Esophagus muscularis mucosa (tissue), 4 donors: ENCODE data around the gene MRPL28. TPM values are rescaled to one million over a fixed set of nuclear protein-coding genes. Genes with fewer than 3 reads are reported as not detected.
A peak's percentile ranks its signal among the peaks of the same experiment; 100 is the strongest.
"Not testable (repeated sequence)": the region's sequence is repeated elsewhere in the genome, so short reads cannot be mapped to it uniquely, and the experiment has no call there.

Source experiments
- DNase-seq: peaks from one replicate; pipeline ENCODE4 v3.0.0-alpha.2; 2017; ENCODE audit errors: extremely low spot score
- H3K27ac ChIP-seq, 4 donors: fragments of 200-600 bp; sonication (generic); replicated peaks in 1 of 4; 1 replicate in 3 of 4; 2 replicates in 1 of 4; pipeline ENCODE4 v1.5.1; 2016 to 2019; ENCODE audit warnings: mild to moderate bottlenecking in 1 of 4
- H3K27me3 ChIP-seq, 4 donors: fragments of 200-600 bp; sonication (generic); one replicate each; pipeline versions ENCODE4 v1.5.1 to v1.6.0; 2016 to 2019
- H3K36me3 ChIP-seq, 4 donors: fragments of 200-600 bp; sonication (generic); one replicate each; pipeline ENCODE4 v1.5.1; 2016 to 2019
- H3K4me1 ChIP-seq, 4 donors: fragments of 200-600 bp; sonication (generic); one replicate each; pipeline ENCODE4 v1.5.1; 2016 to 2019
- H3K4me3 ChIP-seq, 4 donors: fragments of 200-600 bp; sonication (generic); 1 replicate in 2 of 4; 2 replicates in 2 of 4; pipeline ENCODE4 v1.5.1; 2016 to 2019; ENCODE audit warnings: mild to moderate bottlenecking in 4 of 4, moderate library complexity in 1 of 4
- H3K9me3 ChIP-seq, 4 donors: fragments of 200-600 bp; sonication (generic); 1 replicate in 3 of 4; 2 replicates in 1 of 4; pipeline ENCODE4 v1.5.1; 2016 to 2019
- CTCF ChIP-seq, 3 experiments: fragments of 200-600 bp in 2 of 3; fragments of 450-650 bp in 1 of 3; sonication (generic) in 2 of 3; IDR thresholded peaks; one replicate each; pipeline ENCODE4 v1.5.1; 2017 to 2019; ENCODE audit warnings: antibody characterized with exemption in 3 of 3, mild to moderate bottlenecking in 2 of 3, moderate library complexity in 1 of 3
- EP300 ChIP-seq: sonication (generic); formaldehyde crosslinking; IDR thresholded peaks from one replicate; pipeline ENCODE4 v1.6.1; 2017; ENCODE audit warnings: antibody characterized with exemption
- POLR2A ChIP-seq: fragments of 450-650 bp; IDR thresholded peaks from one replicate; pipeline ENCODE4 v1.6.1; 2017; ENCODE audit warnings: antibody characterized with exemption, moderate library complexity, mild to moderate bottlenecking, low read depth
- POLR2AphosphoS5 ChIP-seq, 2 donors: sonication (generic); formaldehyde crosslinking; IDR thresholded peaks; one replicate each; pipeline ENCODE4 v1.6.1; 2017; ENCODE audit warnings: antibody characterized with exemption in 2 of 2
- WGBS: methylation state at CpG from one replicate; pipeline ENCODE4 v1.1.5; 2018; 5-methylcytosine and 5-hydroxymethylcytosine counted together
- intact Hi-C: fragments of 100-400 bp; cut with DNase I; formaldehyde crosslinking; loops from one replicate; pipeline ENCODE4 v1.15.1; 2023
- total RNA-seq, 4 donors: library from RNA; depleted of rRNA; stranded (reverse); fragments of >200 nt; gene quantifications; one replicate each; pipeline versions ENCODE4 v1.1.0 to v1.2.1, GENCODE V29; 2016

The MRPL28 gene
- total RNA-seq, 4 donors from 2014 or later, result 53.6 to 93.8 (median 69.5) TPM

- DNase-seq, H3K27me3 ChIP-seq, intact Hi-C loops, H3K36me3 ChIP-seq, H3K9me3 ChIP-seq: not testable (repeated sequence)
- 46% methylated on average over 20 of the region's 20 CpGs for WGBS
- peak overlapping the region; percentile 27 to 76 (median 61) for H3K27ac ChIP-seq
- H3K4me1 ChIP-seq, result peaks cover 16 to 42% (median 28%) of the 10 kb centered on the region in 4 donors
- peak overlapping the region in 3 of 4 donors; percentile 9 to 20 (median 18) for H3K4me3 ChIP-seq
- peak in 1 of 3 experiments; percentile 3 for TF ChIP-seq CTCF (IDR thresholded peaks at IDR 0.05)
Measured at GRCh38 chr16:387761-388666, 17.7 kb upstream of the MRPL28 start.

GRCh38 chr16:386641-387156, 16.4 kb upstream of the MRPL28 start:
- no peaks in the 10 kb centered on the region for H3K36me3 ChIP-seq
- intact Hi-C loops, result no loop called here
- no peak for DNase-seq
- H3K27ac ChIP-seq, result peak overlapping the region in 2 of 4 donors; percentile 52 to 76
- no peaks in the 10 kb centered on the region for H3K9me3 ChIP-seq
- no peak overlapping the region for H3K4me3 ChIP-seq
- H3K27me3 ChIP-seq, result no peaks in the 10 kb centered on the region
- 73% methylated on average over 19 of the region's 19 CpGs for WGBS
- H3K4me1 ChIP-seq, result peaks cover 22 to 51% (median 37%) of the 10 kb centered on the region in 4 donors
- no peak for TF ChIP-seq EP300
- TF ChIP-seq POLR2A, result no peak
- no peak for TF ChIP-seq CTCF (IDR thresholded peaks at IDR 0.05)
- no peak for TF ChIP-seq POLR2AphosphoS5 (IDR thresholded peaks at IDR 0.05)

GRCh38 chr16:383326-384051, 13.2 kb upstream of the MRPL28 start:
- TF ChIP-seq POLR2AphosphoS5 (IDR thresholded peaks at IDR 0.05) (peak in 1 of 2 donors; percentile 25), CTCF (IDR thresholded peaks at IDR 0.05) (no peak)
- 60% methylated on average over 31 of the region's 33 CpGs for WGBS
- Histone ChIP-seq H3K27me3 (no peaks in the 10 kb centered on the region), H3K4me1 (peaks cover 30 to 72% (median 57%) of the 10 kb centered on the region in 4 donors), H3K27ac (peak overlapping the region in 3 of 4 donors; percentile 0 to 59 (median 48)), H3K36me3 (no peaks in the 10 kb centered on the region), H3K9me3 (no peaks in the 10 kb centered on the region), H3K4me3 (peak overlapping the region; percentile 68 to 98 (median 94))
- intact Hi-C loops, result no loop called here
- no peak for DNase-seq

- DNase-seq, result no peak
- H3K27me3 ChIP-seq, result no peaks in the 10 kb centered on the region
- peaks cover 4 to 8% (median 6%) of the 10 kb centered on the region in 4 donors for H3K36me3 ChIP-seq
- H3K27ac ChIP-seq, result peak within 1 kb of the TSS; percentile 81 to 91 (median 84)
- 0% methylated on average over 10 of the region's 123 CpGs for WGBS
- peaks cover 27 to 58% (median 46%) of the 10 kb centered on the region in 4 donors for H3K4me1 ChIP-seq
- no peaks in the 10 kb centered on the region for H3K9me3 ChIP-seq
- peak within 1 kb of the TSS; percentile 68 to 98 (median 94) for H3K4me3 ChIP-seq
- intact Hi-C loops, result no loop called here
- TF ChIP-seq POLR2A (no peak), POLR2AphosphoS5 (IDR thresholded peaks at IDR 0.05) (peak in 1 of 2 donors; percentile 62), EP300 (no peak)
Measured at GRCh38 chr16:381789-382717, 11.7 kb upstream of the MRPL28 start, which contains the start of gene PGAP6. PGAP6 (minus strand) TSS chr16:381978; CDS start chr16:381821, 157 bp downstream.
